Stimulated activated CD8-positive, alpha-beta memory T cell treated with anti-CD3 and anti-CD28 coated beads, Interleukin-12 subunit alpha, Interleukin-12 subunit beta, amount 100 ng/mL, for 1 hour (primary cell): ENCODE measurements around the gene TSC22D1.
"Not testable (repeated sequence)": the region's sequence is repeated elsewhere in the genome, so short reads cannot be mapped to it uniquely, and the experiment has no call there.

Experiments
- DNase-seq: peaks from one replicate; pipeline ENCODE4 v3.0.0-alpha.2; 2020; ENCODE audit warnings: low read depth

Gene TSC22D1

GRCh38 chr13:44506251-44506650 lies 69.9 kb downstream of the TSC22D1 start:
- DNase-seq = no peak

- no peak for DNase-seq
Measured at GRCh38 chr13:44504116-44504515, 72.0 kb downstream of the TSC22D1 start.

- DNase-seq = no peak
Measured at GRCh38 chr13:44498969-44499368, 77.2 kb downstream of the TSC22D1 start.

GRCh38 chr13:44498502-44498901 lies 77.6 kb downstream of the TSC22D1 start:
- no peak for DNase-seq

- DNase-seq = no peak
Measured at GRCh38 chr13:44497801-44498200, 78.3 kb downstream of the TSC22D1 start.

- DNase-seq = no peak
Measured at GRCh38 chr13:44493213-44493812, 82.8 kb downstream of the TSC22D1 start.

- DNase-seq = no peak
Measured at GRCh38 chr13:44489751-44490150, 86.4 kb downstream of the TSC22D1 start.

GRCh38 chr13:44487989-44488388 lies 88.1 kb downstream of the TSC22D1 start:
- DNase-seq = no peak

- no peak for DNase-seq
Measured at GRCh38 chr13:44484562-44485138, 91.5 kb downstream of the TSC22D1 start.

- DNase-seq = no peak
Measured at GRCh38 chr13:44474122-44474910, 101.8 kb downstream of the TSC22D1 start.

- no peak for DNase-seq
Measured at GRCh38 chr13:44471686-44472085, 104.4 kb downstream of the TSC22D1 start.

GRCh38 chr13:44470638-44471562 lies 105.2 kb downstream of the TSC22D1 start:
- no peak for DNase-seq

GRCh38 chr13:44468874-44469273 lies 107.3 kb downstream of the TSC22D1 start:
- DNase-seq = no peak

GRCh38 chr13:44465318-44465717 lies 110.8 kb downstream of the TSC22D1 start:
- no peak for DNase-seq

GRCh38 chr13:44464471-44464870 lies 111.7 kb downstream of the TSC22D1 start:
- DNase-seq = no peak

- no peak for DNase-seq
Measured at GRCh38 chr13:44463759-44464158, 112.4 kb downstream of the TSC22D1 start.

GRCh38 chr13:44459674-44460073 lies 116.5 kb downstream of the TSC22D1 start:
- no peak for DNase-seq

GRCh38 chr13:44458313-44458975 lies 117.7 kb downstream of the TSC22D1 start:
- DNase-seq = no peak

GRCh38 chr13:44456212-44456611 lies 119.9 kb downstream of the TSC22D1 start:
- not testable (repeated sequence) for DNase-seq

- DNase-seq = no peak
Measured at GRCh38 chr13:44455769-44456168, 120.4 kb downstream of the TSC22D1 start.

- DNase-seq = no peak
Measured at GRCh38 chr13:44453881-44454280, 122.2 kb downstream of the TSC22D1 start.

- no peak for DNase-seq
Measured at GRCh38 chr13:44453069-44453468, 123.1 kb downstream of the TSC22D1 start.
